Astrocyte (in vitro differentiated cells and primary cell): ENCODE data around the gene OBSL1.

Experiments used
- CTCF ChIP-seq: IDR thresholded peaks from 2 replicates; pipeline ENCODE4 v1.5.1; 2011; ENCODE audit warnings: low read depth, mild to moderate bottlenecking, inconsistent platforms, low read length, moderate library complexity; ENCODE audit not compliant: insufficient read depth
- EZH2 ChIP-seq: IDR thresholded peaks from 2 replicates; pipeline ENCODE4 v1.6.1; 2012; ENCODE audit warnings: mild to moderate bottlenecking, low read length, inconsistent platforms; ENCODE audit not compliant: insufficient read depth

DNA sequence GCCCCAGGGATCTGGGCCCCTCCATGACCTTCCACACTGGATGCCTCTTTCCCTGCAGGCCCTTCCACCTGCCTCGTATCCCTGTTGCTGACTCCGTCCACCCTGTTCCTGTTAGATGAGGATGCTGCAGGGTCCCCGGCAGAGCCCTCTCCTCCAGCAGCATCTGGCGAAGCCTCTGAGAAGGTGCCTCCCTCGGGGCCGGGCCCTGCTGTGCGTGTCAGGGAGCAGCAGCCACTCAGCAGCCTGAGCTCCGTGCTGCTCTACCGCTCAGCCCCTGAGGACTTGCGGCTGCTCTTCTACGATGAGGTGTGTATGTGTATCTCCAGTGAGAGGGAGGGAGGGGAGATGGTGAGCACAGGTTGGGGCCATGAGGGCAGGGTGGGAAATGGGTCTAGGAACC, 43.7 kb upstream of the OBSL1 start:
- no peak for TF ChIP-seq CTCF
- TF ChIP-seq EZH2, result no peak
